BJ (cell line): ENCODE data around the gene GCNT1. TPM values are rescaled to one million over a fixed set of nuclear protein-coding genes. Genes with fewer than 3 reads are reported as not detected.

Source experiments
- CTCF ChIA-PET: fragments of 350-600 bp; formaldehyde crosslinking; extraction: SDS; loops from one replicate; lab custom pipeline; 2021; ENCODE audit warnings: antibody characterized with exemption, inconsistent platforms; lab: Yijun Ruan, JAX
- POLR2A ChIA-PET: fragments of 300-600 bp; sonication (Branson Sonifier 250); formaldehyde crosslinking; extraction: SDS; loops from one replicate; lab custom pipeline; 2021; ENCODE audit warnings: antibody characterized with exemption; lab: Charles Lee
- DNase-seq: peaks from one replicate; pipeline ENCODE4 v3.0.0-alpha.2; 2011; ENCODE audit warnings: low read depth
- H3K27me3 ChIP-seq: 2 replicates; pipeline ENCODE4 v1.6.0; 2011; ENCODE audit warnings: low read length; ENCODE audit not compliant: control insufficient read depth, insufficient read depth
- H3K36me3 ChIP-seq: 2 replicates; pipeline ENCODE4 v1.5.1; 2011; ENCODE audit warnings: low read length; ENCODE audit not compliant: control insufficient read depth, insufficient read depth
- H3K4me3 ChIP-seq: 2 replicates; pipeline ENCODE4 v1.5.1; 2011; ENCODE audit warnings: low read depth, mild to moderate bottlenecking, control low read depth, low read length
- polyA plus RNA-seq: library from polyadenylated mRNA; depleted of rRNA; stranded (reverse); fragments of >200 nt; gene quantifications from 2 replicates; pipeline ENCODE4 v1.2.3, GENCODE V29; 2011
- TF ChIP-seq, protein P1 (sequence below): IDR thresholded peaks from 2 replicates; pipeline ENCODE4 v1.5.1; 2011; ENCODE audit warnings: low read depth, mild to moderate bottlenecking, control low read depth, inconsistent platforms, low read length, moderate library complexity; ENCODE audit not compliant: insufficient read depth

GCNT1 gene
- polyA plus RNA-seq, 1 experiment, result 23.0 TPM

DNA sequence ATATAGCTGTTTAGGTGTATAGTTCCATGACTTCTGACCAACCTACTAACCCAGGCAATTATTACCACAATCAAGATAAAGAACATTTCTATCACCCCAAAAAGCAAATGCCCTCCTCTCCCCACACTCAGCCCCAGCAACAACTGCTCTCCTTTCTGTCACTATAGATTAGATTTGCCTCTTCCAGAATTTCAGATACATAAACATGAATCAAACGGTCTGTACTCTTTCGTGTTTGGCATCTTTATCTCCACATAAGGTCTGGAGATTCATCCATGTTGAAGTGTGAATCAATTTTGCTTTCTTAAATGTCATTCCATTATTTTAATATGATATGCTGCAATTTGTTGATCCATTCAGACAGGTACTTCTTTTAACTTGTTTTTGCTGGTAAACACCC lies 10.5 kb upstream of the GCNT1 start:
- Histone ChIP-seq H3K36me3 (no peaks in the 10 kb centered on the region), H3K4me3 (no peak overlapping the region), H3K27me3 (peaks cover 1% of the 10 kb centered on the region; the same call in 1 of the 2 replicates)
- CTCF ChIA-PET, result interaction anchor here (0.6 to 6.3 kb wide), 2 partner anchors 25 to 210 kb away, joined by 3 to 75 read pairs; no protein-coding TSS in a partner anchor
- no peak for DNase-seq
- TF ChIP-seq, protein P1, sequence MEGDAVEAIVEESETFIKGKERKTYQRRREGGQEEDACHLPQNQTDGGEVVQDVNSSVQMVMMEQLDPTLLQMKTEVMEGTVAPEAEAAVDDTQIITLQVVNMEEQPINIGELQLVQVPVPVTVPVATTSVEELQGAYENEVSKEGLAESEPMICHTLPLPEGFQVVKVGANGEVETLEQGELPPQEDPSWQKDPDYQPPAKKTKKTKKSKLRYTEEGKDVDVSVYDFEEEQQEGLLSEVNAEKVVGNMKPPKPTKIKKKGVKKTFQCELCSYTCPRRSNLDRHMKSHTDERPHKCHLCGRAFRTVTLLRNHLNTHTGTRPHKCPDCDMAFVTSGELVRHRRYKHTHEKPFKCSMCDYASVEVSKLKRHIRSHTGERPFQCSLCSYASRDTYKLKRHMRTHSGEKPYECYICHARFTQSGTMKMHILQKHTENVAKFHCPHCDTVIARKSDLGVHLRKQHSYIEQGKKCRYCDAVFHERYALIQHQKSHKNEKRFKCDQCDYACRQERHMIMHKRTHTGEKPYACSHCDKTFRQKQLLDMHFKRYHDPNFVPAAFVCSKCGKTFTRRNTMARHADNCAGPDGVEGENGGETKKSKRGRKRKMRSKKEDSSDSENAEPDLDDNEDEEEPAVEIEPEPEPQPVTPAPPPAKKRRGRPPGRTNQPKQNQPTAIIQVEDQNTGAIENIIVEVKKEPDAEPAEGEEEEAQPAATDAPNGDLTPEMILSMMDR, result no peak
- POLR2A ChIA-PET, result no interaction called here

DNA sequence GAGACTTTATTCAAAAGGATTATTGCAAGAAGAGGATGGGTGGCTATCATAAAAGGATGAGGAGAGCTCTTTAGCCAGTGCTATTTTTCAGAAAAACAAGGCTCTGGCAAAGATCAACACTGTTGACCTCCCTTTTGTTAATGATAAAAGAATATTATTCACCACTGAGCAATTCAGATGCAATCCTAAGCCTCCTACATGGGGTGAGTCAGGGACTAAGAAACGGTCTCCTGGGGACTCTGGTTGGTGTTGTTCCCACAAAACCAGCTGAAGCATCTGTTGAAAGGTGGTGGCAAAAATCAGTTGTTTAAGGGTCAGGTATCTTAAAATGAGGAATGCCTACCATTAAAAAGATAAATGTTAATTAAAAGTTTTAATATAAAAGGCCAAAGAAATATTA lies 7.7 kb upstream of the GCNT1 start:
- CTCF ChIA-PET, result interaction anchor here (0.7 to 4.0 kb wide), 3 partner anchors 83 to 208 kb away, joined by 3 to 25 read pairs (median 5); no protein-coding TSS in a partner anchor
- POLR2A ChIA-PET, result interaction anchor here (0.5 kb wide), 1 partner anchor 394 kb away, joined by 9 read pairs; no protein-coding TSS in a partner anchor

DNA sequence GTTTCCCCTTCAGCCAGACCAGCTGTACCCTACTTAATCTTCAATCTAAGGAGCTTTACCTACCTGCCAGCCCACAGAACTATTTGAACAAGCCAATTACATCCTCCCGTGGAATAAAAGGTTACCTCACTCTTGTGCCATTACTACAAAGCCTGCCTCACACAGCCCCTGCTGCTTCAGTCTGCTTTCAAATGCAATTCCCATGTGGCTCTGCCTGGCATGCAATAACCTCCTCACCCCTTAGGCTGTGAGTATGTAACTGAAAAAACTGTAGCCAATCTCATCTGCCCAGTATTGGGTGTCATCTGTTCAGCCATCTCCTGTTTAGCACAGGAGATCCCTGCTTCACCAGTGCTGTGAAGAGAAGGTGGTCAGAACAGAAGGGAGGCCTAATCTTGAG lies 6.1 kb upstream of the GCNT1 start:
- no peak overlapping the region for H3K4me3 ChIP-seq
- H3K36me3 ChIP-seq, result no peaks in the 10 kb centered on the region
- ChIA-PET CTCF (interaction anchor here (0.7 to 4.0 kb wide), 2 partner anchors 9 to 206 kb away, joined by 3 to 25 read pairs; no protein-coding TSS in a partner anchor), POLR2A (no interaction called here)
- H3K27me3 ChIP-seq, result no peaks in the 10 kb centered on the region
- TF ChIP-seq, protein P1, result no peak
- no peak for DNase-seq

More for the DNA sequence above, 7.7 kb upstream of the GCNT1 start:
- no peaks in the 10 kb centered on the region for H3K36me3 ChIP-seq
- DNase-seq, result peak; percentile 33
- TF ChIP-seq, protein P1, result no peak
- no peak overlapping the region for H3K4me3 ChIP-seq
- H3K27me3 ChIP-seq, result no peaks in the 10 kb centered on the region

DNA sequence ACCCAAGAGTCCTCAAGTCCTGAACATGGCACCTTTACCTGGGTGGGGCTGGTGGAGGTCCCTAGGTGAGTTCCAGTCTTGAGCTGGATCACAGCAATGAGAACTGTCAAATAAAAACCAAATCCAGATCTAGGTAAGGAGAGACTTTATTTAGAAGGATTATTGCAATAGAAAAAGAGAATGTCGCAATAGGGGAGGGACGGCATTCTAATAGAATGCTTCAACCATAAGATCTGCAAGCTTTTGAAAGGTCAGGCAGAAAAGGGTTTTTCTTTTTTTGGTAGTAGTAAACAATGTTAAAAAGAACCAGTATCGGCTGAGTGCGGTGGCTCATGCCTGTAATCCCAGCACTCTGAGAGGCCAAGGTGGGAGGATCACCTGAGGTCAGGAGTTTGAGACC lies 5.2 kb upstream of the GCNT1 start:
- TF ChIP-seq, protein P1, result no peak
- DNase-seq, result peak; percentile 48
- Histone ChIP-seq H3K27me3 (no peaks in the 10 kb centered on the region), H3K36me3 (no peaks in the 10 kb centered on the region), H3K4me3 (no peak overlapping the region)
- ChIA-PET CTCF (interaction anchor here (1.0 to 4.0 kb wide), 2 partner anchors 205 to 235 kb away, joined by 3 to 25 read pairs; no protein-coding TSS in a partner anchor), POLR2A (interaction anchor here (0.6 kb wide), 1 partner anchor 70 kb away, joined by 3 read pairs; no protein-coding TSS in a partner anchor)

DNA sequence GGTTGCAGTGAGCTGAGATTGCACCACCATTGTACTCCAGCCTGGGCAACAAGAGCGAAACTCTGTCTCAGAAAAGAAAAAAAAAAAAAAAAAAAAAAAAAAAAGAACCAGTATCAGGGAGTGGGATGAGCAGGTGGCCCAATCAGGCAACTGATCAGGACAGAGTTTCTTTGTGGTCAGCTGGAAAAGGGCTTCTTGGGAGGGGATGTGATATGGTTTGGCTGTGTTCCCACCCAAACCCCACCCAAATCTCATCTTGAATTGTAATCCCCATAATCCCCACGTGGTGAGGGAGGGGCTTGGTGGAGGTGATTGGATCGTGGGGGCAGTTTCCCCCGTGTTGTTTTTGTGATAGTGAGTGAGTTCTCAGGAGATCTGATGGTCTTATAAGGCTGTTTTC lies 4.7 kb upstream of the GCNT1 start:
- Histone ChIP-seq H3K27me3 (no peaks in the 10 kb centered on the region), H3K36me3 (no peaks in the 10 kb centered on the region), H3K4me3 (no peak overlapping the region)
- TF ChIP-seq, protein P1, result no peak
- CTCF ChIA-PET, result interaction anchor here (1.0 to 4.0 kb wide), 2 partner anchors 204 to 235 kb away, joined by 3 to 25 read pairs; no protein-coding TSS in a partner anchor
- POLR2A ChIA-PET, result no interaction called here
- no peak for DNase-seq
